H1 (cell line): ENCODE data around the gene MBNL1. TPM values are rescaled to one million over a fixed set of nuclear protein-coding genes. Genes with fewer than 3 reads are reported as not detected.

Experiments used
- CTCF ChIA-PET: fragments of 300-600 bp; sonication (Branson Sonifier 250); formaldehyde crosslinking; loops from one replicate; lab custom pipeline; 2021; ENCODE audit not compliant: partially characterized antibody; lab: Charles Lee
- POLR2A ChIA-PET: fragments of 300-600 bp; sonication (Branson Sonifier 250); formaldehyde crosslinking; loops from one replicate; lab custom pipeline; 2021; ENCODE audit warnings: inconsistent platforms; ENCODE audit not compliant: partially characterized antibody; lab: Charles Lee
- DNase-seq, 2 experiments: peaks; one replicate each; pipeline versions ENCODE4 v3.0.0 to v3.0.0-alpha.2; 2010 to 2022; ENCODE audit warnings: low spot score in 2 of 2, low read depth in 1 of 2, mixed read lengths in 1 of 2
- FAIRE-seq: peaks from 2 replicates; lab custom pipeline; 2011; peaks lifted over from hg19 to GRCh38; lab: Jason Lieb, UNC
- H2AFZ ChIP-seq: 2 replicates; pipeline ENCODE4 v1.8.1; 2012; ENCODE audit warnings: low read length, inconsistent platforms
- H2AK5ac ChIP-seq: 2 replicates; pipeline ENCODE4 v1.6.1; 2013; ENCODE audit warnings: low read depth, low read length
- H2BK120ac ChIP-seq: replicated peaks from 2 replicates; pipeline ENCODE3; 2013; ENCODE audit warnings: low read depth, low read length, inconsistent platforms
- H2BK12ac ChIP-seq: 2 replicates; pipeline ENCODE4 v1.6.1; 2013; ENCODE audit warnings: low read depth, low read length
- H2BK15ac ChIP-seq: 2 replicates; pipeline ENCODE4 v1.6.1; 2013; ENCODE audit warnings: low read length
- H2BK20ac ChIP-seq: 2 replicates; pipeline ENCODE4 v1.6.1; 2013; ENCODE audit warnings: low read length
- H2BK5ac ChIP-seq: 2 replicates; pipeline ENCODE4 v1.6.1; 2013; ENCODE audit warnings: low read depth, low read length
- H3K14ac ChIP-seq: 2 replicates; pipeline ENCODE4 v1.6.1; 2013; ENCODE audit warnings: inconsistent platforms; ENCODE audit not compliant: insufficient read length
- H3K18ac ChIP-seq: 2 replicates; pipeline ENCODE4 v1.6.1; 2013; ENCODE audit warnings: low read length; ENCODE audit errors: extremely low read depth
- H3K23ac ChIP-seq: 2 replicates; pipeline ENCODE4 v1.6.1; 2013; ENCODE audit warnings: inconsistent platforms; ENCODE audit not compliant: insufficient read length
- H3K23me2 ChIP-seq: 2 replicates; pipeline ENCODE4 v1.6.1; 2013; ENCODE audit warnings: low read depth, low read length
- H3K27ac ChIP-seq: 2 replicates; pipeline ENCODE4 v1.6.1; 2011; ENCODE audit warnings: low read depth, low read length, inconsistent platforms
- H3K27me3 ChIP-seq, 4 experiments: replicated peaks in 1 of 4; 1 replicate in 1 of 4; 2 replicates in 3 of 4; pipeline versions ENCODE4 v1.6.1 to v1.8.1; 2011 to 2013; ENCODE audit warnings: low read length in 3 of 4, mild to moderate bottlenecking in 3 of 4, inconsistent platforms in 2 of 4, mixed read lengths in 2 of 4, moderate library complexity in 1 of 4; ENCODE audit not compliant: control insufficient read depth in 3 of 4, insufficient read depth in 3 of 4; ENCODE audit errors: extremely low read depth in 1 of 4
- H3K36me3 ChIP-seq, 4 experiments: 2 replicates each; pipeline versions ENCODE4 v1.6.1 to v1.8.1; 2011 to 2013; ENCODE audit warnings: mild to moderate bottlenecking in 4 of 4, low read length in 3 of 4, moderate library complexity in 2 of 4, control low read depth in 1 of 4, inconsistent platforms in 1 of 4; ENCODE audit not compliant: insufficient read depth in 4 of 4, control insufficient read depth in 2 of 4
- H3K4ac ChIP-seq: replicated peaks from 2 replicates; pipeline ENCODE3; 2013; ENCODE audit warnings: low read length, low read depth, mixed read lengths, inconsistent platforms; ENCODE audit not compliant: insufficient read length
- H3K4me1 ChIP-seq, 4 experiments: replicated peaks in 1 of 4; 1 replicate in 1 of 4; 2 replicates in 3 of 4; pipeline versions ENCODE4 v1.6.1 to v1.8.1; 2011 to 2013; ENCODE audit warnings: low read length in 3 of 4, inconsistent platforms in 2 of 4, mixed read lengths in 1 of 4; ENCODE audit not compliant: insufficient read depth in 4 of 4, control insufficient read depth in 3 of 4
- H3K4me2 ChIP-seq, 2 experiments: 2 replicates each; pipeline versions ENCODE4 v1.6.1 to v1.8.1; 2011 to 2013; ENCODE audit warnings: low read depth in 2 of 2, low read length in 2 of 2, control low read depth in 1 of 2, inconsistent platforms in 1 of 2, mild to moderate bottlenecking in 1 of 2; ENCODE audit not compliant: insufficient read depth in 1 of 2
- H3K4me3 ChIP-seq, 4 experiments: fragments of 200-600, 300-600 bp in 1 of 4; sonication (generic), shearing (Covaris generic), sonication (Bioruptor Twin) in 1 of 4; 2 replicates each; pipeline versions ENCODE4 v1.5.1 to v1.8.1; 2011 to 2016; ENCODE audit warnings: low read length in 4 of 4, low read depth in 3 of 4, control low read depth in 2 of 4, inconsistent platforms in 2 of 4, mild to moderate bottlenecking in 2 of 4, mixed read lengths in 1 of 4, moderate library complexity in 1 of 4; ENCODE audit not compliant: insufficient read depth in 2 of 4; ENCODE audit errors: extremely low read depth in 1 of 4
- H3K56ac ChIP-seq: replicated peaks from 2 replicates; pipeline ENCODE3; 2013; ENCODE audit warnings: low read depth, mild to moderate bottlenecking, mixed read lengths, low read length, inconsistent platforms; ENCODE audit not compliant: insufficient read length
- H3K79me1 ChIP-seq: 2 replicates; pipeline ENCODE4 v1.6.1; 2013; ENCODE audit warnings: low read depth, low read length, control low read depth
- H3K79me2 ChIP-seq, 2 experiments: 2 replicates each; pipeline versions ENCODE4 v1.6.1 to v1.8.1; 2012 to 2013; ENCODE audit warnings: low read length in 2 of 2, mild to moderate bottlenecking in 2 of 2, inconsistent platforms in 1 of 2; ENCODE audit not compliant: insufficient read depth in 2 of 2, control insufficient read depth in 1 of 2
- H3K9ac ChIP-seq, 4 experiments: replicated peaks in 1 of 4; 1 replicate in 1 of 4; 2 replicates in 3 of 4; pipeline versions ENCODE4 v1.6.1 to v1.8.1; 2011 to 2013; ENCODE audit warnings: low read depth in 3 of 4, low read length in 3 of 4, control low read depth in 2 of 4, mild to moderate bottlenecking in 2 of 4, moderate library complexity in 2 of 4, inconsistent platforms in 1 of 4; ENCODE audit errors: extremely low read depth in 1 of 4
- H3K9me3 ChIP-seq, 2 experiments: 2 replicates each; pipeline versions ENCODE4 v1.6.1 to v1.8.1; 2012 to 2013; ENCODE audit warnings: mild to moderate bottlenecking in 2 of 2, moderate library complexity in 2 of 2, control low read depth in 1 of 2, inconsistent platforms in 1 of 2, low read depth in 1 of 2, low read length in 1 of 2, mixed read lengths in 1 of 2; ENCODE audit not compliant: insufficient read depth in 2 of 2
- H4K20me1 ChIP-seq, 2 experiments: replicated peaks in 1 of 2; 2 replicates each; pipeline versions ENCODE3 to v1.8.1; 2011 to 2013; ENCODE audit warnings: inconsistent platforms in 2 of 2, low read length in 2 of 2, mild to moderate bottlenecking in 1 of 2; ENCODE audit not compliant: insufficient read depth in 2 of 2, control insufficient read depth in 1 of 2
- H4K5ac ChIP-seq: 2 replicates; pipeline ENCODE4 v1.6.1; 2013; ENCODE audit warnings: low read length, low read depth, mixed read lengths, inconsistent platforms; ENCODE audit not compliant: insufficient read length
- H4K8ac ChIP-seq: 2 replicates; pipeline ENCODE4 v1.8.0; 2013; ENCODE audit warnings: mild to moderate bottlenecking, moderate library complexity, low read length, inconsistent platforms; ENCODE audit not compliant: insufficient read depth; ENCODE audit errors: extremely low read depth
- H4K91ac ChIP-seq: replicated peaks from 2 replicates; pipeline ENCODE3; 2013; ENCODE audit warnings: low read length, mixed read lengths, inconsistent platforms; ENCODE audit not compliant: insufficient read length
- CBX5 ChIP-seq: fragments of 300-800, 300-1000 bp; sonication (generic); IDR thresholded peaks from 2 replicates; pipeline ENCODE4 v1.7.1; 2016; ENCODE audit warnings: antibody characterized with exemption, low read length, low read depth
- CHD2 ChIP-seq: IDR thresholded peaks from 2 replicates; pipeline ENCODE4 v1.6.1; 2012; ENCODE audit warnings: low read length, improper control_type of control experiment
- CREB1 ChIP-seq: IDR thresholded peaks from 2 replicates; pipeline ENCODE4 v1.6.1; 2012; ENCODE audit warnings: inconsistent platforms
- EP300 ChIP-seq, 2 experiments: IDR thresholded peaks; 1 replicate in 1 of 2; 2 replicates in 1 of 2; pipeline ENCODE4 v1.6.1; 2011 to 2012; ENCODE audit warnings: low read depth in 2 of 2, low read length in 2 of 2, mild to moderate bottlenecking in 2 of 2, borderline replicate concordance in 1 of 2, inconsistent platforms in 1 of 2, moderate library complexity in 1 of 2
- GTF2F1 ChIP-seq: IDR thresholded peaks from 2 replicates; pipeline ENCODE4 v1.6.1; 2012; ENCODE audit warnings: low read depth, low read length, improper control_type of control experiment, borderline replicate concordance
- HDAC2 ChIP-seq, 2 experiments: fragments of 300-600 bp in 1 of 2; sonication (generic) in 1 of 2; IDR thresholded peaks; 2 replicates each; pipeline ENCODE4 v1.6.1; 2011 to 2012; ENCODE audit warnings: low read depth in 2 of 2, low read length in 2 of 2, mild to moderate bottlenecking in 2 of 2, moderate library complexity in 2 of 2, borderline replicate concordance in 1 of 2, inconsistent platforms in 1 of 2
- HDAC6 ChIP-seq: IDR thresholded peaks from one replicate; pipeline ENCODE4 v1.7.1; 2012; ENCODE audit warnings: low read depth, mild to moderate bottlenecking, inconsistent platforms, low read length, moderate library complexity
- JUN ChIP-seq: IDR thresholded peaks from 2 replicates; pipeline ENCODE4 v1.6.1; 2011; ENCODE audit warnings: low read depth, mild to moderate bottlenecking, improper control_type of control experiment, low read length
- WGBS, 2 experiments: shearing (Covaris generic) in 1 of 2; methylation state at CpG; one replicate each; pipeline versions ENCODE4 v1.1.6 to v1.1.7; 2013 to 2015; ENCODE audit warnings: low lambda C conversion rate in 2 of 2, mixed read lengths in 2 of 2, inconsistent platforms in 1 of 2, low coverage in 1 of 2, missing lambda C conversion rate in 1 of 2; ENCODE audit not compliant: insufficient replicate concordance in 2 of 2, insufficient coverage in 1 of 2, insufficient read length in 1 of 2; ENCODE audit errors: extremely low coverage in 1 of 2, missing lambda C conversion rate in 1 of 2; 5-methylcytosine and 5-hydroxymethylcytosine counted together
- polyA plus RNA-seq, 7 experiments: library from polyadenylated mRNA; depleted of rRNA in 3 of 7; stranded (reverse) in 5 of 7; unstranded in 2 of 7; fragments of >200 nt in 5 of 7; fragments of 200-250 nt in 2 of 7; gene quantifications; 1 replicate in 5 of 7; 2 replicates in 1 of 7; 4 replicates in 1 of 7; pipeline versions ENCODE4 v1.2.1 to v1.2.3, GENCODE V29; 2011 to 2013; ENCODE audit warnings: missing spikeins in 2 of 7, mixed read lengths in 2 of 7
- total RNA-seq: library from RNA; stranded (reverse); fragmentation: NEBNext Ultra II Directional; extraction: Animal tissue kit (Norgen Biotek cat#: 25700); gene quantifications from 2 replicates; pipeline ENCODE4 v1.2.1, GENCODE V29; 2021
- TF ChIP-seq, protein P1 (sequence below): IDR thresholded peaks from 2 replicates; pipeline ENCODE4 v1.6.1; 2012; ENCODE audit warnings: inconsistent platforms
- TF ChIP-seq, protein P2 (sequence below), 3 experiments: IDR thresholded peaks; 1 replicate in 2 of 3; 2 replicates in 1 of 3; pipeline versions ENCODE4 v1.5.1 to v1.6.1; 2011; ENCODE audit warnings: low read length in 3 of 3, mild to moderate bottlenecking in 3 of 3, inconsistent platforms in 2 of 3, low read depth in 1 of 3, moderate library complexity in 1 of 3; ENCODE audit not compliant: insufficient read depth in 1 of 3; ENCODE audit errors: control extremely low read depth in 1 of 3

MBNL1 gene
- total and polyA plus RNA-seq, 2 of the 8 experiments (the other 6 are each of a cell fraction or from before 2014, with no cell fraction given): 5.0 to 16.4 TPM

DNA sequence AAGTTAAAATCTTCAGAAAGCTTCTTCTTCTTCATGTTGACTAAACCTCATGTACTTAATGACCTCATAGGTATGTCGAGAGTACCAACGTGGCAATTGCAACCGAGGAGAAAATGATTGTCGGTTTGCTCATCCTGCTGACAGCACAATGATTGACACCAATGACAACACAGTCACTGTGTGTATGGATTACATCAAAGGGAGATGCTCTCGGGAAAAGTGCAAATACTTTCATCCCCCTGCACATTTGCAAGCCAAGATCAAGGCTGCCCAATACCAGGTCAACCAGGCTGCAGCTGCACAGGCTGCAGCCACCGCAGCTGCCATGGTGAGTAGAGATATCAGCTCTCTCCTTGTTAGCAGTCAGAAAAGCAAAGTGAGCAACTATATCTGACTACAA lies 176.5 kb downstream of the MBNL1 start:
- Histone ChIP-seq H2BK12ac (no peak overlapping the region), H3K79me2 (peaks cover 0 to 2% of the 10 kb centered on the region in 2 experiments; a peak in 1 of 4 replicates), H3K9ac (no peak overlapping the region), H4K8ac (no peak overlapping the region), H2AK5ac (no peak overlapping the region), H2AFZ (no peak overlapping the region), H3K36me3 (no peaks in the 10 kb centered on the region), H3K23ac (no peak overlapping the region), H3K14ac (no peak overlapping the region), H4K5ac (no peak overlapping the region), H3K4me2 (no peak overlapping the region), H3K23me2 (no peaks in the 10 kb centered on the region), H3K56ac (no peak overlapping the region), H2BK120ac (no peak overlapping the region), H3K4ac (no peak overlapping the region), H2BK5ac (no peak overlapping the region), H3K27me3 (no peaks in the 10 kb centered on the region), H2BK15ac (no peak overlapping the region), H4K20me1 (no peaks in the 10 kb centered on the region), H3K27ac (no peak overlapping the region), H4K91ac (no peak overlapping the region), H3K79me1 (no peaks in the 10 kb centered on the region), H2BK20ac (no peak overlapping the region), H3K4me3 (no peak overlapping the region), H3K4me1 (no peaks in the 10 kb centered on the region), H3K18ac (no peak overlapping the region), H3K9me3 (no peaks in the 10 kb centered on the region)
- POLR2A ChIA-PET: no interaction called here
- CTCF ChIA-PET: interaction anchor here (0.5 to 5.2 kb wide), 9 partner anchors 21 to 374 kb away, joined by 3 to 71 read pairs (median 6); no protein-coding TSS in a partner anchor
- WGBS, 2 experiments: 99% methylated on average over 6 of the region's 6 CpGs; no CpG with 5 or more reads in 1 of the 2 experiments
- FAIRE-seq (no peak), DNase-seq (no peak)
- TF ChIP-seq HDAC2 (IDR thresholded peaks at IDR 0.05; ENCODE audit: borderline replicate concordance in 1 of 2, low read depth in 2 of 2, low read length in 2 of 2) (no peak), EP300 (IDR thresholded peaks at IDR 0.05; ENCODE audit: borderline replicate concordance in 1 of 2, low read depth in 2 of 2, low read length in 2 of 2) (no peak), CBX5 (no peak), HDAC6 (no peak), CREB1 (no peak), CHD2 (no peak), JUN (no peak), GTF2F1 (no peak)
- TF ChIP-seq, protein P1, sequence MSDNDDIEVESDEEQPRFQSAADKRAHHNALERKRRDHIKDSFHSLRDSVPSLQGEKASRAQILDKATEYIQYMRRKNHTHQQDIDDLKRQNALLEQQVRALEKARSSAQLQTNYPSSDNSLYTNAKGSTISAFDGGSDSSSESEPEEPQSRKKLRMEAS: no peak
- TF ChIP-seq, protein P2, sequence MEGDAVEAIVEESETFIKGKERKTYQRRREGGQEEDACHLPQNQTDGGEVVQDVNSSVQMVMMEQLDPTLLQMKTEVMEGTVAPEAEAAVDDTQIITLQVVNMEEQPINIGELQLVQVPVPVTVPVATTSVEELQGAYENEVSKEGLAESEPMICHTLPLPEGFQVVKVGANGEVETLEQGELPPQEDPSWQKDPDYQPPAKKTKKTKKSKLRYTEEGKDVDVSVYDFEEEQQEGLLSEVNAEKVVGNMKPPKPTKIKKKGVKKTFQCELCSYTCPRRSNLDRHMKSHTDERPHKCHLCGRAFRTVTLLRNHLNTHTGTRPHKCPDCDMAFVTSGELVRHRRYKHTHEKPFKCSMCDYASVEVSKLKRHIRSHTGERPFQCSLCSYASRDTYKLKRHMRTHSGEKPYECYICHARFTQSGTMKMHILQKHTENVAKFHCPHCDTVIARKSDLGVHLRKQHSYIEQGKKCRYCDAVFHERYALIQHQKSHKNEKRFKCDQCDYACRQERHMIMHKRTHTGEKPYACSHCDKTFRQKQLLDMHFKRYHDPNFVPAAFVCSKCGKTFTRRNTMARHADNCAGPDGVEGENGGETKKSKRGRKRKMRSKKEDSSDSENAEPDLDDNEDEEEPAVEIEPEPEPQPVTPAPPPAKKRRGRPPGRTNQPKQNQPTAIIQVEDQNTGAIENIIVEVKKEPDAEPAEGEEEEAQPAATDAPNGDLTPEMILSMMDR (IDR thresholded peaks at IDR 0.05; ENCODE audit: control extremely low read depth in 1 of 3, insufficient read depth in 1 of 3, low read depth in 1 of 3, low read length in 3 of 3): no peak
